K562 (cell line): Measurements from ENCODE around the gene CCDC102B. TPM values are rescaled to one million over a fixed set of nuclear protein-coding genes. Genes with fewer than 3 reads are reported as not detected.

ENCODE experiments used
- ATAC-seq: fragments of 200-7000 bp; cut with Tn5 transposase; 3 replicates; pipeline ENCODE4 v1.9.1; 2020; ENCODE audit warnings: moderate library complexity
- BruUV-seq: library from RNA; stranded (reverse); fragments of 400-500 nt; replicated peaks from 2 replicates; lab custom pipeline; 2021; lab: Mats Ljungman, UMichigan
- CTCF ChIA-PET: fragments of 300-600 bp; formaldehyde crosslinking; extraction: SDS; loops from one replicate; lab custom pipeline; 2021; ENCODE audit warnings: low intra/inter-chr PET ratio; lab: Yijun Ruan, JAX
- POLR2A ChIA-PET: fragments of 300-600, 350-650 bp; sonication (Branson Sonifier 250); formaldehyde crosslinking; extraction: SDS; loops from one replicate; lab custom pipeline; 2021; ENCODE audit warnings: antibody characterized with exemption, inconsistent platforms; lab: Yijun Ruan, JAX
- DNase-seq, 4 experiments: peaks; one replicate each; pipeline versions ENCODE4 v3.0.0 to v3.0.0-alpha.2; 2011 to 2018; ENCODE audit warnings: low spot score in 3 of 4, mixed read lengths in 3 of 4; ENCODE audit errors: extremely low read depth in 1 of 4
- FAIRE-seq: peaks from 2 replicates; lab custom pipeline; 2011; peaks lifted over from hg19 to GRCh38; lab: Jason Lieb, UNC
- H2AFZ ChIP-seq: 2 replicates; pipeline ENCODE4 v1.6.0; 2011; ENCODE audit warnings: low read depth, low read length, control low read depth, inconsistent platforms
- H3K27ac ChIP-seq: fragments of 200-600 bp; 3 replicates; pipeline ENCODE4 v1.8.0; 2011; ENCODE audit warnings: low read depth, mild to moderate bottlenecking, control low read depth, inconsistent platforms, low read length, moderate library complexity, mixed read lengths; ENCODE audit errors: extremely low read depth
- H3K27me3 ChIP-seq, 2 experiments: fragments of 300-600 bp in 1 of 2; 2 replicates in 1 of 2; 3 replicates in 1 of 2; pipeline versions ENCODE4 v1.6.0 to v1.8.0; 2011; ENCODE audit warnings: inconsistent platforms in 2 of 2, low read length in 2 of 2, mild to moderate bottlenecking in 1 of 2, mixed read lengths in 1 of 2, moderate library complexity in 1 of 2; ENCODE audit not compliant: control insufficient read depth in 2 of 2, insufficient read depth in 2 of 2
- H3K36me3 ChIP-seq: fragments of 300-600 bp; 3 replicates; pipeline ENCODE4 v1.8.0; 2011; ENCODE audit warnings: mild to moderate bottlenecking, low read length, inconsistent platforms; ENCODE audit not compliant: control insufficient read depth, insufficient read depth
- H3K4me1 ChIP-seq, 2 experiments: fragments of 200-600 bp in 1 of 2; replicated peaks in 1 of 2; 2 replicates in 1 of 2; 3 replicates in 1 of 2; pipeline versions ENCODE4 v1.5.1 to v1.8.0; 2011; ENCODE audit warnings: inconsistent platforms in 2 of 2, low read length in 2 of 2, mild to moderate bottlenecking in 1 of 2, mixed read lengths in 1 of 2, moderate library complexity in 1 of 2; ENCODE audit not compliant: control insufficient read depth in 2 of 2, insufficient read depth in 2 of 2
- H3K4me2 ChIP-seq: 2 replicates; pipeline ENCODE4 v1.6.1; 2011; ENCODE audit warnings: low read length, control low read depth, inconsistent platforms, mixed read lengths; ENCODE audit not compliant: insufficient read depth
- H3K4me3 ChIP-seq: fragments of 200-600 bp; sonication (generic), shearing (Covaris generic); 2 replicates; pipeline ENCODE4 v1.5.1; 2016; ENCODE audit warnings: control low read depth, inconsistent platforms
- H3K79me2 ChIP-seq: fragments of 200-600 bp; 3 replicates; pipeline ENCODE4 v1.8.0; 2011; ENCODE audit warnings: low read length, inconsistent platforms; ENCODE audit not compliant: control insufficient read depth, insufficient read depth
- H3K9ac ChIP-seq, 2 experiments: 2 replicates each; pipeline versions ENCODE4 v1.6.0 to v1.6.1; 2011; ENCODE audit warnings: low read depth in 2 of 2, low read length in 2 of 2, control low read depth in 1 of 2, inconsistent platforms in 1 of 2, mild to moderate bottlenecking in 1 of 2, mixed read lengths in 1 of 2; ENCODE audit not compliant: insufficient read depth in 1 of 2
- H3K9me1 ChIP-seq: one replicate; pipeline ENCODE4 v1.6.0; 2011; ENCODE audit warnings: inconsistent platforms, mild to moderate bottlenecking, low read length, moderate library complexity; ENCODE audit not compliant: control insufficient read depth, insufficient read depth
- H3K9me3 ChIP-seq: replicated peaks from 2 replicates; pipeline ENCODE4 v1.5.1; 2011; ENCODE audit warnings: low read depth, low read length, inconsistent platforms; ENCODE audit not compliant: control insufficient read depth, insufficient read depth
- H4K20me1 ChIP-seq: replicated peaks from 2 replicates; pipeline ENCODE4 v1.6.1; 2011; ENCODE audit warnings: low read length, inconsistent platforms, mixed read lengths; ENCODE audit not compliant: control insufficient read depth, insufficient read depth
- CBX5 ChIP-seq: IDR thresholded peaks from 2 replicates; pipeline ENCODE4 v1.6.1; 2014; ENCODE audit warnings: low read depth, borderline replicate concordance
- E2F3 ChIP-seq: fragments of 250-450 bp; sonication (Bioruptor Pico); IDR thresholded peaks from 2 replicates; pipeline ENCODE4 v1.4.0; 2020; ENCODE audit warnings: mild to moderate bottlenecking
- E2F5 ChIP-seq: sonication (generic); formaldehyde crosslinking; IDR thresholded peaks from 2 replicates; pipeline ENCODE4 v1.8.0; 2022; ENCODE audit warnings: mild to moderate bottlenecking, missing genetic modification reagents
- EP300 ChIP-seq: IDR thresholded peaks from 2 replicates; pipeline ENCODE4 v1.6.1; 2012; ENCODE audit warnings: low read length, improper control_type of control experiment
- FUS ChIP-seq: fragments of 200-400 bp; formaldehyde crosslinking; optimal IDR thresholded peaks from 2 replicates; pipeline ENCODE3; 2017; ENCODE audit warnings: low read depth, low read length
- HOXB6 ChIP-seq: fragments of 250-450 bp; sonication (Bioruptor Pico); IDR thresholded peaks from 2 replicates; pipeline ENCODE4 v1.5.1; 2022; ENCODE audit warnings: mild to moderate bottlenecking, borderline replicate concordance
- MTA3 ChIP-seq: fragments of 450-650 bp; formaldehyde crosslinking; IDR thresholded peaks from 2 replicates; pipeline ENCODE4 v1.6.1; 2017; ENCODE audit warnings: mild to moderate bottlenecking, borderline replicate concordance
- NELFE ChIP-seq: IDR thresholded peaks from 2 replicates; pipeline ENCODE4 v1.6.1; 2011; ENCODE audit warnings: mild to moderate bottlenecking; ENCODE audit not compliant: insufficient read depth, insufficient read length
- NFE2L1 ChIP-seq: fragments of 450-650 bp; IDR thresholded peaks from 2 replicates; pipeline ENCODE4 v1.6.1; 2016; ENCODE audit warnings: missing genetic modification characterization, low read depth, mild to moderate bottlenecking, missing compliant biosample characterization, moderate library complexity, borderline replicate concordance
- POU5F1 ChIP-seq: fragments of 150-350 bp; IDR thresholded peaks from 2 replicates; pipeline ENCODE4 v1.6.1; 2014; ENCODE audit warnings: borderline replicate concordance, low read length, low read depth, mild to moderate bottlenecking; ENCODE audit not compliant: partially characterized antibody
- SLC30A9 ChIP-seq: fragments of 250-450 bp; sonication (Bioruptor Pico); IDR thresholded peaks from 2 replicates; pipeline ENCODE4 v1.8.0; 2022; ENCODE audit warnings: mild to moderate bottlenecking, moderate library complexity
- SMAD3 ChIP-seq: fragments of 450-650 bp; formaldehyde crosslinking; conservative IDR thresholded peaks from 2 replicates; pipeline ENCODE4 v1.4.0; 2020; ENCODE audit warnings: mild to moderate bottlenecking
- SOX6 ChIP-seq: fragments of 450-650 bp; IDR thresholded peaks from 2 replicates; pipeline ENCODE4 v1.6.1; 2014; ENCODE audit warnings: mild to moderate bottlenecking
- ZFP36 ChIP-seq: fragments of 150-350 bp; IDR thresholded peaks from 2 replicates; pipeline ENCODE4 v1.6.1; 2018; ENCODE audit warnings: low read length, low read depth; ENCODE audit not compliant: partially characterized antibody
- WGBS: fragments of 100-300 bp; shearing (Covaris generic); methylation state at CpG from one replicate; pipeline ENCODE4 v1.1.6; 2016; ENCODE audit warnings: low coverage, mixed read lengths; ENCODE audit not compliant: insufficient coverage; ENCODE audit errors: missing lambda C conversion rate; 5-methylcytosine and 5-hydroxymethylcytosine counted together
- in situ Hi-C: fragments of 300-500 bp; cut with MboI; formaldehyde crosslinking; loops from 4 replicates; pipeline ENCODE4 v1.15.0; 2018; ENCODE audit warnings: inconsistent platforms, mixed read lengths
- intact Hi-C: fragments of 100-400 bp; cut with micrococcal nuclease; formaldehyde crosslinking; loops from 2 replicates; pipeline ENCODE4 v1.14.2; 2022
- polyA plus RNA-seq, 8 experiments: library from polyadenylated mRNA; depleted of rRNA in 4 of 8; stranded (reverse) in 5 of 8; unstranded in 3 of 8; fragments of >200 nt; fragmentation: Nextera tagmentation in 2 of 8; fragmentation: Illumina TruSeq in 1 of 8; extraction: Ambion mirVana in 2 of 8; extraction: Trizol in 1 of 8; gene quantifications; 2 replicates each; pipeline versions ENCODE4 v1.2.1 to v1.2.3, GENCODE V29; 2011 to 2014; ENCODE audit warnings: inconsistent platforms in 1 of 8, missing spikeins in 1 of 8
- total RNA-seq, 7 experiments: library from RNA; depleted of rRNA in 6 of 7; stranded (reverse); fragments of >200 nt in 6 of 7; fragmentation: Illumina TruSeq in 2 of 7; extraction: Trizol in 2 of 7; gene quantifications; 2 replicates each; pipeline versions ENCODE4 v1.2.1 to v1.2.3, GENCODE V29; 2011 to 2021; ENCODE audit warnings: low replicate concordance in 1 of 7
- TF ChIP-seq, protein P1 (sequence below), 2 experiments: IDR thresholded peaks in 1 of 2; conservative IDR thresholded peaks in 1 of 2; 2 replicates each; pipeline ENCODE4 v1.6.1; 2016; ENCODE audit warnings: low read depth in 2 of 2, mild to moderate bottlenecking in 1 of 2, missing compliant biosample characterization in 1 of 2, missing genetic modification characterization in 1 of 2, moderate library complexity in 1 of 2
- TF ChIP-seq, protein P2 (sequence below): fragments of 150-350 bp; IDR thresholded peaks from 2 replicates; pipeline ENCODE4 v1.6.1; 2014; ENCODE audit warnings: low read depth, mild to moderate bottlenecking, low read length, borderline replicate concordance

Gene CCDC102B
- total and polyA plus RNA-seq, 9 of the 15 experiments (the other 6 are each of a cell fraction or from before 2014, with no cell fraction given), result 0.18 to 1.5 (median 0.73) TPM

DNA sequence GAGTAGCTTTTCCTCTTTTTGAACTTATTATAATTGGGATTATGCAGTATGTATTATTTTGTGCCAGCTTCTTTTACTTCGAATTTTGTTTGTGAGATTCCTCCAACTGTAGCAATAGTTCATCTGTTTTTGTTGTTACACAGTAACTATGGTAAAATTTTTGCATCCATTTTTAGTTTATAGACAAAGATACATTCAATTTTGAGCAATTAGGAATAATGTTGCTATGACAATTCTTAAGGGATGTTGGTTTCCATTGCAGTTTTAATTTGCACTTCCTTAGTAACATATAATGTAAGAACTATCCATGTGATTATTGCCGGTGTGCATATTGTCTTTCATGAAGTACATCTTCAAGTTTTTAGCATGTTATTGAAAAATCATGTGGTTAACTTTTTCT, 20.7 kb downstream of the CCDC102B start:
- DNase-seq (no peak), ATAC-seq (no peak), FAIRE-seq (no peak)
- Histone ChIP-seq H3K27ac (no peak overlapping the region), H3K9me1 (no peaks in the 10 kb centered on the region), H3K36me3 (no peaks in the 10 kb centered on the region), H3K79me2 (no peaks in the 10 kb centered on the region), H3K27me3 (no peaks in the 10 kb centered on the region), H3K4me3 (no peak overlapping the region), H2AFZ (no peak overlapping the region), H3K9me3 (no peaks in the 10 kb centered on the region), H3K4me1 (no peaks in the 10 kb centered on the region), H3K9ac (no peak overlapping the region), H4K20me1 (no peaks in the 10 kb centered on the region), H3K4me2 (no peak overlapping the region)
- BruUV-seq, result no TSS peak
- 0% methylated on average over 2 of the region's 2 CpGs for WGBS
- POLR2A ChIA-PET, result no interaction called here
- in situ Hi-C loops (no loop called here), intact Hi-C loops (no loop called here)
- CTCF ChIA-PET, result no interaction called here
- TF ChIP-seq NFE2L1 (tag) (no peak), NELFE (no peak), E2F5 (CRISPR knock-in tag) (no peak), E2F3 (CRISPR knock-in tag) (no peak), ZFP36 (no peak), SLC30A9 (CRISPR knock-in tag) (no peak), HOXB6 (CRISPR knock-in tag) (no peak), CBX5 (no peak), EP300 (no peak), POU5F1 (no peak), SOX6 (no peak), SMAD3 (CRISPR knock-in tag) (no peak), FUS (no peak), MTA3 (no peak)
- TF ChIP-seq, protein P1, sequence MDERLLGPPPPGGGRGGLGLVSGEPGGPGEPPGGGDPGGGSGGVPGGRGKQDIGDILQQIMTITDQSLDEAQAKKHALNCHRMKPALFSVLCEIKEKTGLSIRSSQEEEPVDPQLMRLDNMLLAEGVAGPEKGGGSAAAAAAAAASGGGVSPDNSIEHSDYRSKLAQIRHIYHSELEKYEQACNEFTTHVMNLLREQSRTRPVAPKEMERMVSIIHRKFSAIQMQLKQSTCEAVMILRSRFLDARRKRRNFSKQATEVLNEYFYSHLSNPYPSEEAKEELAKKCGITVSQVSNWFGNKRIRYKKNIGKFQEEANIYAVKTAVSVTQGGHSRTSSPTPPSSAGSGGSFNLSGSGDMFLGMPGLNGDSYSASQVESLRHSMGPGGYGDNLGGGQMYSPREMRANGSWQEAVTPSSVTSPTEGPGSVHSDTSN (CRISPR knock-in tag; IDR thresholded peaks at IDR 0.05; ENCODE audit: low read depth), result no peak
- TF ChIP-seq, protein P1 (tag; conservative IDR thresholded peaks at IDR 0.05; ENCODE audit: low read depth), result no peak
- TF ChIP-seq, protein P2, sequence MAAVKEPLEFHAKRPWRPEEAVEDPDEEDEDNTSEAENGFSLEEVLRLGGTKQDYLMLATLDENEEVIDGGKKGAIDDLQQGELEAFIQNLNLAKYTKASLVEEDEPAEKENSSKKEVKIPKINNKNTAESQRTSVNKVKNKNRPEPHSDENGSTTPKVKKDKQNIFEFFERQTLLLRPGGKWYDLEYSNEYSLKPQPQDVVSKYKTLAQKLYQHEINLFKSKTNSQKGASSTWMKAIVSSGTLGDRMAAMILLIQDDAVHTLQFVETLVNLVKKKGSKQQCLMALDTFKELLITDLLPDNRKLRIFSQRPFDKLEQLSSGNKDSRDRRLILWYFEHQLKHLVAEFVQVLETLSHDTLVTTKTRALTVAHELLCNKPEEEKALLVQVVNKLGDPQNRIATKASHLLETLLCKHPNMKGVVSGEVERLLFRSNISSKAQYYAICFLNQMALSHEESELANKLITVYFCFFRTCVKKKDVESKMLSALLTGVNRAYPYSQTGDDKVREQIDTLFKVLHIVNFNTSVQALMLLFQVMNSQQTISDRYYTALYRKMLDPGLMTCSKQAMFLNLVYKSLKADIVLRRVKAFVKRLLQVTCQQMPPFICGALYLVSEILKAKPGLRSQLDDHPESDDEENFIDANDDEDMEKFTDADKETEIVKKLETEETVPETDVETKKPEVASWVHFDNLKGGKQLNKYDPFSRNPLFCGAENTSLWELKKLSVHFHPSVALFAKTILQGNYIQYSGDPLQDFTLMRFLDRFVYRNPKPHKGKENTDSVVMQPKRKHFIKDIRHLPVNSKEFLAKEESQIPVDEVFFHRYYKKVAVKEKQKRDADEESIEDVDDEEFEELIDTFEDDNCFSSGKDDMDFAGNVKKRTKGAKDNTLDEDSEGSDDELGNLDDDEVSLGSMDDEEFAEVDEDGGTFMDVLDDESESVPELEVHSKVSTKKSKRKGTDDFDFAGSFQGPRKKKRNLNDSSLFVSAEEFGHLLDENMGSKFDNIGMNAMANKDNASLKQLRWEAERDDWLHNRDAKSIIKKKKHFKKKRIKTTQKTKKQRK, result no peak
